HG03064 (cell line): ENCODE results near the gene MSANTD7.
"Not testable (repeated sequence)": the region's sequence is repeated elsewhere in the genome, so short reads cannot be mapped to it uniquely, and the experiment has no call there.

Experiments
- ATAC-seq: cut with Tn5 transposase; IDR thresholded peaks from one replicate; pipeline ENCODE4 v1.9.1; 2021; ENCODE audit warnings: low read depth; ENCODE audit not compliant: unreplicated experiment

MSANTD7 gene

DNA sequence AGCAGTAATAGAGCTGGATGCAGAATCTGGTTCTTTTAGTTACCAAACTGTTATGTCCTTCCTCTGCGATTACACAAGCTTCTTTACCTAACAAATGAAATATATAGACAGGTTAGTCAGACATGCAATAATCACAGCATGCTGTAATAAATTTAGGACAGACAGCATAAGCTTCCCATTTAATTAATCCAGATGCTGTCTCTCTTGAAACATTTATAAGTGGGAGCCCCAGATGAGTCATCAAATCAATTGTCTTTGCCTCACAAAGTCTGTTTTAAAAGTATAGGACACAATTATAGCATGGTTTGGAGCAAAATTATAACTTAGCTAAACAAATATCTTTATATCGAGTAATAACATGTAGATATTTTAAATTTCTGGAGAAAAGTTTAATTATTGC, 1.9 kb upstream of the MSANTD7 start:
- no peak for ATAC-seq

DNA sequence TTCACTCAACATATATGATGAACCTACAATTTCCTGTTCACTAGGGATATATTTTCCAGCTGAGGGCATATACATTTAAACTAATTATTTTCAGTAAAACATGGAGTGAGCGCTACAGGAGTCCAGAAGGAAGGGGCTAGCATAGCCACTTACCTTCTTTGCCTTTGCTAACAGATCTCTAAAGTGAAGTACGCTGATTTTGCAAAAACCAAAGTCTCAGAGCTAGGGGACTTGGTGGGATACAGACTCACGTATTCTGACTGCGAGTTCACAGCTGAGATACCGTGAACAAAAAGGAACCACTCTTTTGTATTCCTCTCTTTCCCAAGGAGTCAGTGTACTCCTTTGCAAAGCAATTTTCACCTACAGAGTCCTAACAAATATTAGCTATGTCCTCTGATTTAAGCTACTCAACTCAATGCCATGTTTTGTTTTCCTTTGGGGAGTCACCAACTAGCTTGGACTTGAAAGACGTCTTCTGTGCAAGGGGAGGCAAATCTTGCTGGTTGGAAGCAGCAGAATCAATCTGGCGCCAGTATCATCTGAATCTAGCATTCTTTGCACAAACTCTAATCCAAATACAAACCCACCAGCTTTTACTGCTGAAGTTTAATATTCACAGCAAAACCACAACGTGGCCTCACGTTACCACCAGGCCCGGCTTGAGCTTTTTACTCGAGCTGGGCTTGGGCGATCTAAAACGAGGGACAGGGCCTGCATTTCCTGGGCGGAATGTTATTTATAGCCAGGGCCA, 926 bp upstream of the MSANTD7 start:
- ATAC-seq = no peak

DNA sequence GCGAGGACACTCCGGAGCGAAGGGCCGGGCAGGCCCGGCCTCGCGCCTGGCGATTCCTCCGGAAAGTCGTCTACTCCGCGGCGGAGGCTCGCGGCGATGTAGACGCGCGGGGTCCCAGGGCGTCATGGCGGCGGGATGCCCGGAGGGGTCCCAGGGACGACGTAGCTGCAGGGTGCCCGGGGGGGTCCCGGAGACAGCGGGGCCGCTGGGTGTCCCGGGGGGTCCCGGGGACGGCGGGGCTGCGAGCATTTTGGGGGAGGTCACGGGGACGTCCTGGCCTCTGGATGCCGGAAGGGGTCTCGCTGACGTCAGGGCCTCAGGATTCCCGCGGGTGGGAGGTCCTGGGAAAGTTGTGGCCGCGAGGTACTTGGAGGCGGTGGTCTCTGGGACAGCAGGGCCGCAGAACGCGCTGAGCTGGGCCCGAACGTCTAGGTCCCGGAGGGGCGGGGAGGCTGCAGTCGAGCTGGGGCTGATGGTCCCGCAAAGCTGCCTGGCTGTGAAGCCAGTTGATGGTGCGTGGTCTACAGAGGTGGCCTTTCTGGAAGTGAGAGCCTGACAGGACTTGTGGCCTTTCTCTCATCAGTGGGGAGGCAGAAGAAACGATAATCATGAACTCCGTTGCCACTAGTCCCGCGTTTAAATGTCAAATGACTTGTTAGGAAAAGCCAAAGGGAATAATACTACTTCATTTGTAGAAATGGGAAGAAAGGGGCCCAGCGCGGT, 637 bp downstream of the MSANTD7 start:
- peak; percentile 4 for ATAC-seq

GRCh38 chr10:14839305-14839695, 1.2 kb downstream of the MSANTD7 start:
- ATAC-seq = no peak

- no peak for ATAC-seq
These were observed 2.1 kb downstream of the MSANTD7 start for GRCh38 chr10:14840178-14840577.

- ATAC-seq = no peak
These were observed 5.4 kb downstream of the MSANTD7 start for GRCh38 chr10:14843327-14843988.

GRCh38 chr10:14844948-14845347, 6.8 kb downstream of the MSANTD7 start:
- ATAC-seq = no peak

- no peak for ATAC-seq
These were observed 14.1 kb downstream of the MSANTD7 start for GRCh38 chr10:14852236-14852635.

DNA sequence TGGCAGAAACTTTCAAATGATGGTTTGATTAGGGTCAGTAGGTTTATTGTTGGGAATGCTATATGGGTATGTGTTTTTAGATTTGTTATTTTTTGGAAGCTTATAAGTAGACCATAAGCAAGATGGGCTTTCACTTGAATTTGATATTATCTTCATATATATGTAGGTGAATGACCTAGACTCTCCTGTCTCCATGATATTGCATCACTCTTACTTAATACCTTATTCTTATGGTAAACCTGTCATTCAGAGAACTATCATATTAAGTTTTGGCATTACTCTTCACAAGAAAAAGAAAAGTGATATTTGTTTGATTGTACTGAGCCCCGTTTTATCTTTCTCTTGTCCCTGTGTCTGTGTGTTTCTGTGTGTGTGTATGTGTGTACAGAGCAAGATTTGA, 17.3 kb downstream of the MSANTD7 start:
- ATAC-seq = no peak

- no peak for ATAC-seq
These were observed 20.3 kb downstream of the MSANTD7 start for GRCh38 chr10:14858338-14858960.

GRCh38 chr10:14859043-14859442, 20.9 kb downstream of the MSANTD7 start:
- no peak for ATAC-seq

DNA sequence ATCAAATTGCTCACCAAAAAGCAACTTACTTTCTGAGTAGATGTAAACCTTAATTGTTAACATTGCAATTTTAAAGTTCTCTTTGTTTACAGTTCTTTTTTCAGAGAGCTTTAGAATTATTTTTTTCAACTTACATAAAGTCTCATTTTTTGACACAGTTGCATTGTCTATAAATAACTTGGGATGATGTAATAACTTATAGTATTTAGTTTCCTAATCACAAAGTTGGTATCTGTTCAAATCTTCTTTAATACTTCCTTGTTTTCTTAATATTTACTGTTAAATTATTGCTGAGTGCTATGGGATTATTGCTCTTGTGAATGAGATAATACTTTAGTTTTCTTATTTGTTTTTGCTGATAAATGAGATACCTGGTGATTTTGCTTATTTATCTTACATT, 21.7 kb downstream of the MSANTD7 start:
- no peak for ATAC-seq

- no peak for ATAC-seq
These were observed 22.7 kb downstream of the MSANTD7 start for GRCh38 chr10:14860791-14861190.

GRCh38 chr10:14864466-14864865, 26.4 kb downstream of the MSANTD7 start:
- ATAC-seq = not testable (repeated sequence)

- ATAC-seq = not testable (repeated sequence)
These were observed 26.8 kb downstream of the MSANTD7 start for GRCh38 chr10:14864871-14865270.

DNA sequence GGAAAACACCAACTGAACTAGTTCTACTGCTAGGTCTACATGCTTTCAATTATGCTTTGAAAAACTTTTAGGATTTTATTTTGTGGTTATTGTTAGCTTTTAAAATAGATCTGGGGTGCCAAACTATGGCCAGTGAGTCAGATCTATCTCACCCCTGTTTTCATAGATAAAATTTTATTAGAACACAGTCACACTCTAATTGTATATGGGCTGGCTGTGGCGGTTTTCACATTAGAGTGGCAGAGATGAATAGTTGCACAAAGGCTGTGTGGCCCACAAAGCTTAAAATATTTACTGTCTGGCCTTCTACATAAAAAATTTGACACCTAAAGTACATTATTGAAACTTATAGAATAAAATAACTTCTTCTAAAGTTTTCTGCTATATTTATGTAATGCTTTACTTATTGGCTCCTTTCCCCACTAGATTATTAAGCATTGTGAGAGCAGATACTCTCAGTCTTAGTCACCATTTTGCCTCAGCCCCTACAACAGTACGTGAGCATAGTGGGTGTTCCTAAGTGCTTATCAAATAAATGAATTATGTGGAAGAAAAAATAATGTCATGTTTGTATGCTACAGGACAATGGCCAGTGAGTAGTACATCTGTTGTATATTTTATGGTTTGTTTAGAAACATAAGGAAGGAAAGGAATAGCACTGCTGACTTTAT, 35.1 kb downstream of the MSANTD7 start:
- ATAC-seq = no peak

GRCh38 chr10:14875941-14876340, 37.8 kb downstream of the MSANTD7 start:
- no peak for ATAC-seq

GRCh38 chr10:14876764-14877163, 38.7 kb downstream of the MSANTD7 start:
- no peak for ATAC-seq

- peak; percentile 89 for ATAC-seq
These were observed 40.4 kb downstream of the MSANTD7 start, which contains the start of gene SUV39H2 for GRCh38 chr10:14878266-14879123. Gene SUV39H2, plus strand, starts transcription at chr10:14878866. Its CDS starts 23 bp downstream, at chr10:14878889.
